ENCODE measurements around the gene OR2V2. TPM values are rescaled to one million over a fixed set of nuclear protein-coding genes. Genes with fewer than 3 reads are reported as not detected.

Gene OR2V2
- total and polyA plus RNA-seq, 2 donors (not counting 1 experiment from before 2014, with no cell fraction given): not detected

DNA sequence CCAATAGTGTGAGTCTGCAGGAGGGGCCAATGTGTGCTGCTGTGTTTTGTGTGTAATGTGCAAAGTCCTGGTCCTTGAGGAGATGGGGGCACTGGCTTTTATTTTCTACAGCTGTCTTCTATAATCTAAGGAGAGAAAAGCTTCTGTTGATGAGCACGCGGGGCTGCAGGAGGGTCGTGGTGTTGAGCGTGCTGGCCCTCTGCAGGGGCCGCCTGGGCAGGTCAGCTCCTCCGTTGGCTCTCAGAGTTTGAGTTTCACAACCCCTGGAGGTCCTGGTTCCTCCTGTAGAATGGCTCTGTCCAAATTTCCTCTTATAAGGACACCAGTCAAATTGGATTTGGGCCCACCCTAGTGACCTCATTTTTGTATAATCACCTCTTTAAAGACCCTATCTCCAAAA, 29.0 kb upstream of the OR2V2 start:
- Mint-ChIP-seq H3K27me3 (peaks cover 79% of the 10 kb centered on the region), H3K9me3 (ENCODE audit: insufficient read depth) (no peaks in the 10 kb centered on the region), H3K27ac (no peak overlapping the region), H3K4me1 (peaks cover 4% of the 10 kb centered on the region), H3K4me3 (no peak overlapping the region)
- no peaks in the 10 kb centered on the region for H3K79me2 ChIP-seq (ENCODE audit: control insufficient read depth, insufficient read depth, low read length)
- no peak overlapping the region for H3K27ac ChIP-seq (ENCODE audit: low read length in 2 of 2)
- H3K9ac ChIP-seq (ENCODE audit: low read length): no peak overlapping the region
- peaks cover 0 to 54% (median 25%) of the 10 kb centered on the region in 4 experiments for H3K27me3 ChIP-seq (replicated peaks in 1 of 4; ENCODE audit: control extremely low read depth in 1 of 4, control insufficient read depth in 3 of 4, insufficient read depth in 4 of 4, low read length in 3 of 4)
- H3K36me3 ChIP-seq (replicated peaks in 1 of 2; ENCODE audit: control extremely low read depth in 1 of 2, control insufficient read depth in 1 of 2, extremely low read depth in 1 of 2, insufficient read depth in 2 of 2, low read length in 1 of 2): no peaks in the 10 kb centered on the region
- no peak overlapping the region for H3K4me2 ChIP-seq (replicated peaks; ENCODE audit: low read depth, low read length, poor library complexity, severe bottlenecking)
- TF ChIP-seq EZH2 (IDR thresholded peaks at IDR 0.05; ENCODE audit: borderline replicate concordance, insufficient read depth, low read depth, low read length, poor library complexity, severe bottlenecking): no peak
- TF ChIP-seq, protein P1, sequence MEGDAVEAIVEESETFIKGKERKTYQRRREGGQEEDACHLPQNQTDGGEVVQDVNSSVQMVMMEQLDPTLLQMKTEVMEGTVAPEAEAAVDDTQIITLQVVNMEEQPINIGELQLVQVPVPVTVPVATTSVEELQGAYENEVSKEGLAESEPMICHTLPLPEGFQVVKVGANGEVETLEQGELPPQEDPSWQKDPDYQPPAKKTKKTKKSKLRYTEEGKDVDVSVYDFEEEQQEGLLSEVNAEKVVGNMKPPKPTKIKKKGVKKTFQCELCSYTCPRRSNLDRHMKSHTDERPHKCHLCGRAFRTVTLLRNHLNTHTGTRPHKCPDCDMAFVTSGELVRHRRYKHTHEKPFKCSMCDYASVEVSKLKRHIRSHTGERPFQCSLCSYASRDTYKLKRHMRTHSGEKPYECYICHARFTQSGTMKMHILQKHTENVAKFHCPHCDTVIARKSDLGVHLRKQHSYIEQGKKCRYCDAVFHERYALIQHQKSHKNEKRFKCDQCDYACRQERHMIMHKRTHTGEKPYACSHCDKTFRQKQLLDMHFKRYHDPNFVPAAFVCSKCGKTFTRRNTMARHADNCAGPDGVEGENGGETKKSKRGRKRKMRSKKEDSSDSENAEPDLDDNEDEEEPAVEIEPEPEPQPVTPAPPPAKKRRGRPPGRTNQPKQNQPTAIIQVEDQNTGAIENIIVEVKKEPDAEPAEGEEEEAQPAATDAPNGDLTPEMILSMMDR (IDR thresholded peaks at IDR 0.05): no peak
- ChIA-PET POLR2A (no interaction called here), CTCF (no interaction called here)
- H3K4me3 ChIP-seq (ENCODE audit: control extremely low read depth in 1 of 5, extremely low read depth in 1 of 5, insufficient read depth in 1 of 5, low read depth in 2 of 5, low read length in 4 of 5): no peak overlapping the region
- H3K9me3 ChIP-seq (ENCODE audit: control extremely low read depth in 1 of 3, control insufficient read depth in 2 of 3, insufficient read depth in 1 of 3, low read length in 2 of 3): peaks cover 0 to 19% (median 0%) of the 10 kb centered on the region in 3 donors
- H2AFZ ChIP-seq (ENCODE audit: insufficient read depth, low read depth, low read length, poor library complexity, severe bottlenecking): no peak overlapping the region
- no peaks in the 10 kb centered on the region for H4K20me1 ChIP-seq (ENCODE audit: control insufficient read depth, insufficient read depth, low read length, poor library complexity, severe bottlenecking)
- peaks cover 5 to 12% of the 10 kb centered on the region in 2 donors for H3K4me1 ChIP-seq (ENCODE audit: control insufficient read depth in 2 of 2, insufficient read depth in 2 of 2, low read length in 2 of 2)
- intact Hi-C loops (cut with micrococcal nuclease): no loop called here
- ATAC-seq (ENCODE audit: low read depth): no peak
- 95% methylated on average over 6 of the region's 6 CpGs for WGBS (ENCODE audit: insufficient coverage)
- DNase-seq: no peak

DNA sequence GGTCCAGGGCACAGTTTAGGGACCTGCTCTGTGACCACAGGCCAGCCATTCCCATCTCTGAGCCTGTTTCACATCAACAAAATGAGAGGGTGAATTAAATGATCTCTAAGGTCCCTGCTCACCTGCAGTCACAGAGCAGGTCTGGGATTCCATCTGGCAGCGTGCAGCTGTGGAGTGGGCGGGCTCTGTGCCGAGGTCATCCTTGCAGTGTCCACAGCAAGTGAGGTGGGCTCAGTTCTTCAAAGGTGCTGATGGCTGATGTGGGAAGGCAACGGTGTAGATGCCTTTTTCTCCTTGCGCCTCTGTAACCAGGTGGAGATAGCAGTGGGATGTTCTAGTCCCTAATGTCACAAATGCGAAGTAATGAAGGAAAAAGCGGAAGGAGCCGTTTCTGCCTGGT, 28.3 kb upstream of the OR2V2 start:
- no peak overlapping the region for H2AFZ ChIP-seq (ENCODE audit: insufficient read depth, low read depth, low read length, poor library complexity, severe bottlenecking)
- no peaks in the 10 kb centered on the region for H3K9me3 Mint-ChIP-seq (ENCODE audit: insufficient read depth)
- H3K9ac ChIP-seq (ENCODE audit: low read length): no peak overlapping the region
- H3K4me1 ChIP-seq (ENCODE audit: control insufficient read depth in 2 of 2, insufficient read depth in 2 of 2, low read length in 2 of 2): peaks cover 5 to 12% of the 10 kb centered on the region in 2 donors
- H3K9me3 ChIP-seq (ENCODE audit: control extremely low read depth in 1 of 3, control insufficient read depth in 2 of 3, insufficient read depth in 1 of 3, low read length in 2 of 3): peaks cover 0 to 15% (median 0%) of the 10 kb centered on the region in 3 donors
- peaks cover 76% of the 10 kb centered on the region for H3K27me3 Mint-ChIP-seq
- DNase-seq (no peak), ATAC-seq (ENCODE audit: low read depth) (no peak)
- TF ChIP-seq EZH2 (IDR thresholded peaks at IDR 0.05; ENCODE audit: borderline replicate concordance, insufficient read depth, low read depth, low read length, poor library complexity, severe bottlenecking): no peak
- TF ChIP-seq, protein P1 (IDR thresholded peaks at IDR 0.05): no peak
- no peak overlapping the region for H3K4me3 ChIP-seq (ENCODE audit: control extremely low read depth in 1 of 5, extremely low read depth in 1 of 5, insufficient read depth in 1 of 5, low read depth in 2 of 5, low read length in 4 of 5)
- H3K27me3 ChIP-seq (replicated peaks in 1 of 4; ENCODE audit: control extremely low read depth in 1 of 4, control insufficient read depth in 3 of 4, insufficient read depth in 4 of 4, low read length in 3 of 4): peaks cover 0 to 50% (median 24%) of the 10 kb centered on the region in 4 experiments
- 83% methylated on average over 6 of the region's 8 CpGs for WGBS (ENCODE audit: insufficient coverage)
- no peak overlapping the region for H3K27ac ChIP-seq (ENCODE audit: low read length in 2 of 2)
- no peaks in the 10 kb centered on the region for H4K20me1 ChIP-seq (ENCODE audit: control insufficient read depth, insufficient read depth, low read length, poor library complexity, severe bottlenecking)
- no peak overlapping the region for H3K4me2 ChIP-seq (replicated peaks; ENCODE audit: low read depth, low read length, poor library complexity, severe bottlenecking)
- no peaks in the 10 kb centered on the region for H3K79me2 ChIP-seq (ENCODE audit: control insufficient read depth, insufficient read depth, low read length)
- H3K4me1 Mint-ChIP-seq: peaks cover 4% of the 10 kb centered on the region
- CTCF ChIA-PET: no interaction called here
- no peak overlapping the region for H3K27ac Mint-ChIP-seq
- H3K36me3 ChIP-seq (replicated peaks in 1 of 2; ENCODE audit: control extremely low read depth in 1 of 2, control insufficient read depth in 1 of 2, extremely low read depth in 1 of 2, insufficient read depth in 2 of 2, low read length in 1 of 2): no peaks in the 10 kb centered on the region
- POLR2A ChIA-PET: no interaction called here
- intact Hi-C loops (cut with micrococcal nuclease): no loop called here
- H3K4me3 Mint-ChIP-seq: no peak overlapping the region

All from B cell (primary cell).